PC-9 (cell line): Measurements from ENCODE around the gene PWP1. TPM values are rescaled to one million over a fixed set of nuclear protein-coding genes. Genes with fewer than 3 reads are reported as not detected.

Source experiments
- BruUV-seq: library from RNA; stranded (reverse); fragments of 400-500 nt; replicated peaks from 2 replicates; lab custom pipeline; 2021; lab: Mats Ljungman, UMichigan
- CTCF ChIA-PET: fragments of 300-600 bp; sonication (Branson Sonifier 250); formaldehyde crosslinking; loops from one replicate; lab custom pipeline; 2022; ENCODE audit warnings: antibody characterized with exemption; lab: Charles Lee
- POLR2A ChIA-PET: fragments of 300-600 bp; sonication (Branson Sonifier 250); formaldehyde crosslinking; loops from one replicate; lab custom pipeline; 2022; ENCODE audit warnings: antibody characterized with exemption; ENCODE audit not compliant: unreplicated experiment; lab: Charles Lee
- DNase-seq, 2 experiments: peaks; one replicate each; pipeline versions ENCODE4 v3.0.0 to v3.0.0-alpha.2; 2015 to 2022; ENCODE audit warnings: mixed read lengths in 1 of 2
- H2AFZ ChIP-seq: fragments of 200-600 bp; sonication (generic); 2 replicates; pipeline ENCODE4 v1.8.1; 2017; ENCODE audit warnings: antibody characterized with exemption
- H3F3A ChIP-seq: fragments of 200-600 bp; sonication (generic); 2 replicates; pipeline ENCODE4 v1.8.1; 2017; ENCODE audit warnings: antibody characterized with exemption, mild to moderate bottlenecking, low read depth; ENCODE audit not compliant: insufficient read depth
- H3K27ac ChIP-seq: fragments of 200-600 bp; sonication (generic); 2 replicates; pipeline ENCODE4 v1.6.1; 2016; ENCODE audit warnings: mixed run types
- H3K27me3 ChIP-seq: fragments of 200-600 bp; sonication (generic); 2 replicates; pipeline ENCODE4 v1.6.1; 2016; ENCODE audit warnings: low read depth, mixed run types; ENCODE audit not compliant: insufficient read depth
- H3K36me3 ChIP-seq: fragments of 200-600 bp; sonication (generic); 2 replicates; pipeline ENCODE4 v1.6.1; 2016; ENCODE audit warnings: low read depth, mixed run types
- H3K4me1 ChIP-seq: fragments of 200-600 bp; sonication (generic); replicated peaks from 2 replicates; pipeline ENCODE4 v1.6.1; 2016; ENCODE audit warnings: mixed run types; ENCODE audit not compliant: insufficient read depth
- H3K4me2 ChIP-seq: fragments of 200-600 bp; sonication (generic); 2 replicates; pipeline ENCODE4 v1.6.1; 2017; ENCODE audit warnings: mixed run types
- H3K4me3 ChIP-seq: fragments of 200-600 bp; sonication (generic); 2 replicates; pipeline ENCODE4 v1.6.1; 2016; ENCODE audit warnings: mixed run types
- H3K79me2 ChIP-seq: fragments of 200-600 bp; sonication (generic); 2 replicates; pipeline ENCODE4 v1.6.1; 2017; ENCODE audit warnings: low read depth, mixed run types
- H3K9me2 ChIP-seq: fragments of 200-600 bp; sonication (generic); 2 replicates; pipeline ENCODE4 v1.8.1; 2017; ENCODE audit warnings: mild to moderate bottlenecking; ENCODE audit not compliant: insufficient read depth
- H3K9me3 ChIP-seq: fragments of 200-600 bp; sonication (generic); 2 replicates; pipeline ENCODE4 v1.8.1; 2016; ENCODE audit warnings: low read depth; ENCODE audit not compliant: insufficient read depth
- H4K20me1 ChIP-seq: fragments of 200-600 bp; sonication (generic); 2 replicates; pipeline ENCODE4 v1.8.1; 2017; ENCODE audit not compliant: insufficient read depth
- CTCF ChIP-seq: fragments of 200-600 bp; sonication (generic); conservative IDR thresholded peaks from 2 replicates; pipeline ENCODE4 v1.6.1; 2017; ENCODE audit warnings: mixed run types, antibody characterized with exemption, mild to moderate bottlenecking, moderate library complexity
- EZH2 ChIP-seq: fragments of 200-600 bp; sonication (generic); IDR thresholded peaks from 2 replicates; pipeline ENCODE4 v1.8.0; 2017; ENCODE audit warnings: antibody characterized with exemption, low read depth
- intact Hi-C: fragments of 100-400 bp; cut with micrococcal nuclease; formaldehyde crosslinking; loops from one replicate; pipeline ENCODE4 v1.10.0; 2022; ENCODE audit not compliant: unreplicated experiment
- total RNA-seq: library from RNA; stranded (reverse); gene quantifications from 2 replicates; pipeline ENCODE4 v1.2.3, GENCODE V29; 2021

The PWP1 gene
- total RNA-seq, 1 experiment from 2014 or later: 44.1 TPM

DNA sequence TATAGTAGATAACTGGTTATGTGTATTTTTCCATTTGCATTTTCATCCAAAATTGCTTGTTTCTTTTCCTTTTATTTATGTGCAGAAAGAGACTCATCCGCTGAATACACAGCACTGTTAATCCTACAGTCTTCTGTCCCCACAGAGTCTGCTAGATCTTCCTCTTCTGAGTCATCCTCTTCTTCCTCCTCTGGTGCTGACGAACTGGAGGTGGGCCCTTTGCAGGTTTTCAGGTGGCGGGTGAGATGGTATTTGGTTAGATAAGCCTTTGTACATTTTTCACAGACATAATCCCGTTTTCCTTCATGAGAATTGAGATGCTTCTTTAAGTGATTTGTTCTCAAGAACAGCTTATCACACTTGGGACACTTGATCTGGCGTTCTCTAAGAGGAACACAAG is 48.5 kb downstream of the PWP1 start:
- H3K4me2 ChIP-seq: no peak overlapping the region
- BruUV-seq: no TSS peak
- H3K4me3 ChIP-seq: no peak overlapping the region
- H3F3A ChIP-seq: peaks cover 8% of the 10 kb centered on the region; the same call in 1 of the 2 replicates
- no peaks in the 10 kb centered on the region for H3K27me3 ChIP-seq
- POLR2A ChIA-PET: no interaction called here
- no peaks in the 10 kb centered on the region for H3K9me3 ChIP-seq
- H3K36me3 ChIP-seq: peaks cover 29% of the 10 kb centered on the region
- no peaks in the 10 kb centered on the region for H3K79me2 ChIP-seq
- CTCF ChIA-PET: no interaction called here
- no peak overlapping the region for H3K27ac ChIP-seq
- no peak for DNase-seq
- no peaks in the 10 kb centered on the region for H4K20me1 ChIP-seq
- H3K9me2 ChIP-seq: no peaks in the 10 kb centered on the region
- intact Hi-C loops: no loop called here
- no peak overlapping the region for H2AFZ ChIP-seq
- TF ChIP-seq EZH2 (no peak), CTCF (no peak)
- H3K4me1 ChIP-seq: peaks cover 6% of the 10 kb centered on the region

GRCh38 chr12:107735763-107736162 is 50.2 kb downstream of the PWP1 start:
- no peak overlapping the region for H2AFZ ChIP-seq
- intact Hi-C loops: no loop called here
- H4K20me1 ChIP-seq: no peaks in the 10 kb centered on the region
- no peaks in the 10 kb centered on the region for H3K79me2 ChIP-seq
- peaks cover 38% of the 10 kb centered on the region for H3K36me3 ChIP-seq
- H3K9me2 ChIP-seq: no peaks in the 10 kb centered on the region
- H3K4me2 ChIP-seq: no peak overlapping the region
- H3F3A ChIP-seq: peaks cover 8% of the 10 kb centered on the region; the same call in 1 of the 2 replicates
- no TSS peak for BruUV-seq
- H3K4me1 ChIP-seq: peaks cover 6% of the 10 kb centered on the region
- no peaks in the 10 kb centered on the region for H3K9me3 ChIP-seq
- no peak for DNase-seq
- H3K4me3 ChIP-seq: no peak overlapping the region
- ChIA-PET CTCF (no interaction called here), POLR2A (no interaction called here)
- TF ChIP-seq CTCF: no peak
- TF ChIP-seq EZH2: no peak
- H3K27ac ChIP-seq: no peak overlapping the region
- no peaks in the 10 kb centered on the region for H3K27me3 ChIP-seq

GRCh38 chr12:107736914-107737313 is 51.3 kb downstream of the PWP1 start:
- Histone ChIP-seq H2AFZ (no peak overlapping the region), H3F3A (peaks cover 3% of the 10 kb centered on the region; the same call in 1 of the 2 replicates), H3K9me2 (no peaks in the 10 kb centered on the region), H4K20me1 (no peaks in the 10 kb centered on the region), H3K27ac (no peak overlapping the region), H3K27me3 (no peaks in the 10 kb centered on the region), H3K9me3 (no peaks in the 10 kb centered on the region), H3K4me3 (no peak overlapping the region), H3K79me2 (no peaks in the 10 kb centered on the region), H3K4me2 (no peak overlapping the region), H3K4me1 (peaks cover 1% of the 10 kb centered on the region), H3K36me3 (peaks cover 41% of the 10 kb centered on the region)
- TF ChIP-seq CTCF: no peak
- TF ChIP-seq EZH2: no peak
- DNase-seq: no peak
- ChIA-PET CTCF (no interaction called here), POLR2A (no interaction called here)
- BruUV-seq: no TSS peak
- intact Hi-C loops: no loop called here
